Central memory CD8-positive, alpha-beta T cell (primary cell): ENCODE data around the gene STX7.

Experiments
- ATAC-seq: fragments of 150-1000 bp; cut with Tn5 transposase; replicated peaks from 2 replicates; pipeline ENCODE4 v1.10.0; 2022; ENCODE audit warnings: mild to moderate bottlenecking, moderate FRiP score, moderate number of reproducible peaks; ENCODE audit not compliant: poor library complexity, severe bottlenecking; ENCODE audit errors: extremely low read depth
- DNase-seq, 2 donors: peaks; one replicate each; pipeline ENCODE4 v3.0.0; 2021; ENCODE audit warnings: low spot score in 2 of 2
- H3K27ac Mint-ChIP-seq: one replicate; pipeline ENCODE4 v1.8.0; 2022; ENCODE audit warnings: low read depth, mild to moderate bottlenecking, moderate library complexity, mixed read lengths
- H3K27me3 Mint-ChIP-seq: one replicate; pipeline ENCODE4 v1.8.0; 2022; ENCODE audit warnings: mixed read lengths
- H3K36me3 Mint-ChIP-seq: one replicate; pipeline ENCODE4 v1.8.0; 2022; ENCODE audit warnings: mild to moderate bottlenecking, moderate library complexity, mixed read lengths; ENCODE audit not compliant: insufficient read depth
- H3K4me1 Mint-ChIP-seq: one replicate; pipeline ENCODE4 v1.8.0; 2022; ENCODE audit warnings: mixed read lengths
- H3K4me3 Mint-ChIP-seq: one replicate; pipeline ENCODE4 v1.8.0; 2022; ENCODE audit warnings: mild to moderate bottlenecking, moderate library complexity, mixed read lengths
- H3K9me3 Mint-ChIP-seq: one replicate; pipeline ENCODE4 v1.8.0; 2022; ENCODE audit warnings: mixed read lengths

Gene STX7

DNA sequence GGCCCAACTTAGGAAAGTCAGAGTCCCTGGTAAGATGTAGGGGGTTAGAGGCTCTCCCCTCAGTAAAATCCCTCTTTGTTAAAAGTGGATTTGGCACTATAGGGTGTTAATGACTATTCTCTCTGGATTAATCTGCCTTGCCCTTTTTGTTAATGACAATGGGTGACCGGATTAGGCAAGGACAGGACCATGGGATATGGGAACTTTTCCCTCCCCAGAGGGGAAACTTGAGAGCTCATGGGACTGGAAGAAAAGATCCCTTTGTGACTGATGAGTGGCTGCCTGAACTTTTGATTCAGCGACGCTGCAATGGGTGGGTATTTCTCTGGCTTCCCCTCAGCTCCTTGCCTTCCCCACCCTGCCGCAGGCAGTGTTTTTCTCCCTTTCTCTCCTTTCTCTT is 12.9 kb upstream of the STX7 start:
- DNase-seq (no peak), ATAC-seq (no peak)
- Mint-ChIP-seq H3K4me1 (no peaks in the 10 kb centered on the region), H3K36me3 (no peaks in the 10 kb centered on the region), H3K9me3 (no peaks in the 10 kb centered on the region), H3K4me3 (no peak overlapping the region), H3K27ac (no peak overlapping the region), H3K27me3 (peaks cover 62% of the 10 kb centered on the region)

DNA sequence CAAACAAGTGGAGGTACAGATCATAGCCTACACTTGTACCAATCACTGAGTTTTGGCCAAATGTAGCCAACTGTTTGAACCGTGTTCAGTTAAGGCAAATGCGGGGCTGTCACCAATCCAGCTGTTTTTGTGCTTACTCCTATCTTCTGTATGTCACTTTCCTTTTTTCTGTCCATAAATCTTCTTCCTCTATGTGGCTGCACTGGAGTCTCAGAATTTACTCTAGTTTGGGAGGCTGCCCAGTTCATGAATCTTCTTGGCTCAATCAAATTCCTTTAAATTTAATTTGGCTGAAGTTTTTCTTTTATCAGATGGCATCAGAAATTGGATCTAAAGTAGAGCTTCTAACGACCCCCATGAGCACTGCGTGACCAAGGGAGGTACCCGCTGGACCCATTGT is 11.7 kb upstream of the STX7 start:
- Mint-ChIP-seq H3K27me3 (peaks cover 70% of the 10 kb centered on the region), H3K4me3 (no peak overlapping the region), H3K27ac (no peak overlapping the region)

GRCh38 chr6:132520953-132521352 is 8.0 kb upstream of the STX7 start:
- Mint-ChIP-seq H3K9me3 (no peaks in the 10 kb centered on the region), H3K36me3 (peaks cover 1% of the 10 kb centered on the region), H3K27me3 (peaks cover 52% of the 10 kb centered on the region), H3K4me1 (no peaks in the 10 kb centered on the region), H3K27ac (no peak overlapping the region), H3K4me3 (no peak overlapping the region)
- ATAC-seq (no peak), DNase-seq (no peak)

More for the DNA sequence above, 11.7 kb upstream of the STX7 start:
- H3K4me1 Mint-ChIP-seq, result no peaks in the 10 kb centered on the region
- H3K36me3 Mint-ChIP-seq, result no peaks in the 10 kb centered on the region
- H3K9me3 Mint-ChIP-seq, result no peaks in the 10 kb centered on the region
- DNase-seq (no peak), ATAC-seq (no peak)

- H3K27ac Mint-ChIP-seq, result no peak overlapping the region
- peaks cover 16% of the 10 kb centered on the region for H3K27me3 Mint-ChIP-seq
- H3K4me1 Mint-ChIP-seq, result peaks cover 25% of the 10 kb centered on the region
- H3K9me3 Mint-ChIP-seq, result no peaks in the 10 kb centered on the region
- peaks cover 3% of the 10 kb centered on the region for H3K36me3 Mint-ChIP-seq
- ATAC-seq (no peak), DNase-seq (no peak)
- H3K4me3 Mint-ChIP-seq, result no peak overlapping the region
Observed at GRCh38 chr6:132515386-132515785, 2.5 kb upstream of the STX7 start.

GRCh38 chr6:132513831-132514545 is 1.1 kb upstream of the STX7 start:
- ATAC-seq (no peak), DNase-seq (no peak)
- peak overlapping the region; percentile 84 for H3K27ac Mint-ChIP-seq
- H3K4me3 Mint-ChIP-seq, result peak overlapping the region; percentile 96
- H3K4me1 Mint-ChIP-seq, result peaks cover 26% of the 10 kb centered on the region
- peaks cover 2% of the 10 kb centered on the region for H3K36me3 Mint-ChIP-seq
- H3K27me3 Mint-ChIP-seq, result peaks cover 12% of the 10 kb centered on the region
- H3K9me3 Mint-ChIP-seq, result no peaks in the 10 kb centered on the region

GRCh38 chr6:132512342-132512637 is 626 bp downstream of the STX7 start:
- H3K4me3 Mint-ChIP-seq, result peak overlapping the region; percentile 96
- no peaks in the 10 kb centered on the region for H3K9me3 Mint-ChIP-seq
- H3K27me3 Mint-ChIP-seq, result peaks cover 12% of the 10 kb centered on the region
- DNase-seq, result no peak
- peaks cover 5% of the 10 kb centered on the region for H3K36me3 Mint-ChIP-seq
- H3K27ac Mint-ChIP-seq, result no peak overlapping the region
- peaks cover 37% of the 10 kb centered on the region for H3K4me1 Mint-ChIP-seq
- no peak for ATAC-seq

- DNase-seq (no peak), ATAC-seq (no peak)
- H3K27ac Mint-ChIP-seq, result no peak overlapping the region
- H3K4me3 Mint-ChIP-seq, result peak overlapping the region; percentile 96
- peaks cover 5% of the 10 kb centered on the region for H3K36me3 Mint-ChIP-seq
- H3K4me1 Mint-ChIP-seq, result peaks cover 40% of the 10 kb centered on the region
- no peaks in the 10 kb centered on the region for H3K9me3 Mint-ChIP-seq
- H3K27me3 Mint-ChIP-seq, result peaks cover 12% of the 10 kb centered on the region
Observed at GRCh38 chr6:132511831-132512220, 1.1 kb downstream of the STX7 start.

- Mint-ChIP-seq H3K4me3 (peak overlapping the region; percentile 96), H3K9me3 (no peaks in the 10 kb centered on the region), H3K4me1 (peaks cover 45% of the 10 kb centered on the region), H3K36me3 (peaks cover 9% of the 10 kb centered on the region), H3K27ac (no peak overlapping the region), H3K27me3 (peaks cover 7% of the 10 kb centered on the region)
- DNase-seq (no peak), ATAC-seq (no peak)
Observed at GRCh38 chr6:132511210-132511830, 1.6 kb downstream of the STX7 start.

- Mint-ChIP-seq H3K36me3 (peaks cover 13% of the 10 kb centered on the region), H3K4me3 (no peak overlapping the region), H3K27ac (no peak overlapping the region), H3K9me3 (no peaks in the 10 kb centered on the region), H3K4me1 (peaks cover 45% of the 10 kb centered on the region), H3K27me3 (no peaks in the 10 kb centered on the region)
- DNase-seq (no peak), ATAC-seq (no peak)
Observed at GRCh38 chr6:132506869-132507808, 5.8 kb downstream of the STX7 start.

- Mint-ChIP-seq H3K27me3 (no peaks in the 10 kb centered on the region), H3K9me3 (no peaks in the 10 kb centered on the region), H3K27ac (no peak overlapping the region), H3K36me3 (peaks cover 18% of the 10 kb centered on the region), H3K4me1 (peaks cover 51% of the 10 kb centered on the region), H3K4me3 (no peak overlapping the region)
- ATAC-seq (no peak), DNase-seq (no peak)
Observed at GRCh38 chr6:132506461-132506860, 6.5 kb downstream of the STX7 start.

- H3K4me3 Mint-ChIP-seq, result no peak overlapping the region
- H3K27ac Mint-ChIP-seq, result no peak overlapping the region
- peaks cover 27% of the 10 kb centered on the region for H3K36me3 Mint-ChIP-seq
- no peaks in the 10 kb centered on the region for H3K27me3 Mint-ChIP-seq
- DNase-seq (no peak), ATAC-seq (no peak)
- H3K4me1 Mint-ChIP-seq, result peaks cover 48% of the 10 kb centered on the region
- no peaks in the 10 kb centered on the region for H3K9me3 Mint-ChIP-seq
Observed at GRCh38 chr6:132505158-132505557, 7.8 kb downstream of the STX7 start.

DNA sequence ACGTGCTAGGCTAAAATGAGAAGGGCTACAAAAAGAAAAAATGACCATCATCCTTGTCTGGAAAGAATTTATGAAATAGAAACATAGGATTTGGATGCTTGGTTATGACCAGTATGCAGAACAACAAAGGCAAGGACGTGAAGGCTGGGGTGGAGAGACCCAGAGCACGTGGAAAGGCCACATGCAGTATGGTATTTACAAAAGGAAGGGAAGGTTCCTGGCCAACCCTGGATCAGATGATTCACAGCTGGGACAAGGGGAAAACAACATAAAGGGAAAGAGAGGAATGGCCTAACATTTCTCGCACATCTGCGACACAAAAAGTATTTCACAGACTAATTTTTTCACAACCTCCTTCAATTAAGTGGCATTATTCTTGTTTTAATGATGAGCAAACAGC is 8.2 kb downstream of the STX7 start:
- H3K4me3 Mint-ChIP-seq, result no peak overlapping the region
- H3K9me3 Mint-ChIP-seq, result no peaks in the 10 kb centered on the region
- H3K27ac Mint-ChIP-seq, result no peak overlapping the region
- DNase-seq (no peak), ATAC-seq (no peak)
- H3K36me3 Mint-ChIP-seq, result peaks cover 29% of the 10 kb centered on the region
- H3K27me3 Mint-ChIP-seq, result no peaks in the 10 kb centered on the region
- peaks cover 52% of the 10 kb centered on the region for H3K4me1 Mint-ChIP-seq

DNA sequence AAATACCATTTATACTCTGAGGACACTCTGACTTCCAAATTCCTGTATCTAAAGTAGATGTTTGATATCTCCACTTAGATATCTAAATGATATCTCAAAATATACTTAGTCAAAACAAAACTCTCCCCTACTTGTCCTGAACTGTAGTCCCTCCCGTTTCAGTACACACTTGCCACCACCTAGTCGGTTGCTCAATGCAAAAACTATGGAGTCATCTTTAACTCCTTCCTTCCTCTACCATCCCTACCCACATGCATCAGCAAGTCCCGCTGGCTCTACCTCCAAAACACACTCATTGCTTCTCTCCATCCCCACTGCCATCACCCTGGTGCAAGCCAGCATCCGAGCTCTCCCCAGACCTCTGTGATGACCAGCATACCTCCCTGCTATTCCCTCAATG is 13.2 kb downstream of the STX7 start:
- DNase-seq (no peak), ATAC-seq (no peak)
- H3K4me3 Mint-ChIP-seq, result no peak overlapping the region
- H3K4me1 Mint-ChIP-seq, result peaks cover 49% of the 10 kb centered on the region
- H3K27me3 Mint-ChIP-seq, result no peaks in the 10 kb centered on the region
- H3K36me3 Mint-ChIP-seq, result peaks cover 26% of the 10 kb centered on the region
- peak overlapping the region; percentile 33 for H3K27ac Mint-ChIP-seq
- no peaks in the 10 kb centered on the region for H3K9me3 Mint-ChIP-seq
